MM.1S (cell line): ENCODE results near the gene SPATA12.

ENCODE experiments used
- DNase-seq: peaks from one replicate; pipeline ENCODE4 v3.0.0-alpha.2; 2015
- H2AFZ ChIP-seq: fragments of 300-600 bp; sonication (generic); 2 replicates; pipeline ENCODE4 v1.6.0; 2016; ENCODE audit warnings: antibody characterized with exemption, low read length
- H3F3A ChIP-seq: fragments of 300-600 bp; sonication (generic); 2 replicates; pipeline ENCODE4 v1.6.1; 2016; ENCODE audit warnings: mild to moderate bottlenecking, antibody characterized with exemption, low read length, moderate library complexity, mixed read lengths; ENCODE audit not compliant: insufficient read depth
- H3K27ac ChIP-seq: fragments of 300-600 bp; sonication (generic); 2 replicates; pipeline ENCODE4 v1.5.1; 2016; ENCODE audit warnings: mild to moderate bottlenecking, low read length
- H3K27me3 ChIP-seq: fragments of 300-600 bp; sonication (generic); replicated peaks from 2 replicates; pipeline ENCODE4 v1.6.0; 2016; ENCODE audit warnings: low read length; ENCODE audit not compliant: insufficient read depth
- H3K36me3 ChIP-seq: fragments of 300-600 bp; sonication (generic); replicated peaks from 2 replicates; pipeline ENCODE4 v1.6.1; 2016; ENCODE audit warnings: mild to moderate bottlenecking, low read length, mixed read lengths; ENCODE audit not compliant: insufficient read depth
- H3K4me1 ChIP-seq: fragments of 300-600 bp; sonication (generic); 2 replicates; pipeline ENCODE4 v1.6.1; 2016; ENCODE audit warnings: low read length, mixed read lengths
- H3K4me2 ChIP-seq: fragments of 300-600 bp; sonication (generic); 2 replicates; pipeline ENCODE4 v1.6.0; 2016; ENCODE audit warnings: low read depth, low read length
- H3K4me3 ChIP-seq: fragments of 300-600 bp; sonication (generic); 2 replicates; pipeline ENCODE4 v1.5.1; 2016; ENCODE audit warnings: low read length, mixed read lengths
- H3K79me2 ChIP-seq: fragments of 300-600 bp; sonication (generic); 2 replicates; pipeline ENCODE4 v1.6.1; 2016; ENCODE audit warnings: mixed run types, low read length, mixed read lengths
- H3K9ac ChIP-seq: fragments of 300-600 bp; sonication (generic); 2 replicates; pipeline ENCODE4 v1.6.1; 2016; ENCODE audit warnings: low read length, mixed read lengths
- H3K9me2 ChIP-seq: fragments of 300-600 bp; sonication (generic); replicated peaks from 2 replicates; pipeline ENCODE4 v1.6.1; 2016; ENCODE audit warnings: mild to moderate bottlenecking, low read length, mixed read lengths; ENCODE audit not compliant: insufficient read depth
- H3K9me3 ChIP-seq: fragments of 300-600 bp; sonication (generic); replicated peaks from 2 replicates; pipeline ENCODE4 v1.6.1; 2016; ENCODE audit warnings: mild to moderate bottlenecking, low read length, mixed read lengths; ENCODE audit not compliant: insufficient read depth
- H4K20me1 ChIP-seq: fragments of 300-600 bp; sonication (generic); 2 replicates; pipeline ENCODE4 v1.6.1; 2016; ENCODE audit warnings: mild to moderate bottlenecking, low read length, moderate library complexity, mixed read lengths; ENCODE audit not compliant: insufficient read depth
- CTCF ChIP-seq: fragments of 300-600 bp; sonication (generic); IDR thresholded peaks from 2 replicates; pipeline ENCODE4 v1.5.1; 2016; ENCODE audit warnings: antibody characterized with exemption, low read length, mixed read lengths
- EZH2 ChIP-seq: fragments of 300-600 bp; sonication (generic); optimal IDR thresholded peaks from 2 replicates; pipeline ENCODE3; 2017; ENCODE audit warnings: low read depth, mild to moderate bottlenecking, antibody characterized with exemption, low read length, mixed read lengths
- EZH2phosphoT487 ChIP-seq: fragments of 300-600 bp; sonication (generic); IDR thresholded peaks from 2 replicates; pipeline ENCODE4 v1.6.1; 2018; ENCODE audit warnings: antibody characterized with exemption, low read length

The SPATA12 gene

GRCh38 chr3:57019057-57019456 is 41.4 kb upstream of the SPATA12 start:
- no peaks in the 10 kb centered on the region for H3K4me1 ChIP-seq
- no peak overlapping the region for H3K27ac ChIP-seq
- H4K20me1 ChIP-seq: no peaks in the 10 kb centered on the region
- H3K4me2 ChIP-seq: no peak overlapping the region
- TF ChIP-seq CTCF: no peak
- no peak for TF ChIP-seq EZH2phosphoT487
- TF ChIP-seq EZH2: no peak
- DNase-seq: no peak
- H3K79me2 ChIP-seq: no peaks in the 10 kb centered on the region
- no peak overlapping the region for H3K9ac ChIP-seq
- H2AFZ ChIP-seq: no peak overlapping the region
- no peaks in the 10 kb centered on the region for H3K36me3 ChIP-seq
- no peak overlapping the region for H3K4me3 ChIP-seq
- H3K27me3 ChIP-seq: no peaks in the 10 kb centered on the region
- H3K9me3 ChIP-seq: no peaks in the 10 kb centered on the region
- no peaks in the 10 kb centered on the region for H3F3A ChIP-seq
- H3K9me2 ChIP-seq: no peaks in the 10 kb centered on the region

GRCh38 chr3:57025237-57025636 is 35.2 kb upstream of the SPATA12 start:
- H3K36me3 ChIP-seq: no peaks in the 10 kb centered on the region
- DNase-seq: no peak
- H3K4me1 ChIP-seq: no peaks in the 10 kb centered on the region

DNA sequence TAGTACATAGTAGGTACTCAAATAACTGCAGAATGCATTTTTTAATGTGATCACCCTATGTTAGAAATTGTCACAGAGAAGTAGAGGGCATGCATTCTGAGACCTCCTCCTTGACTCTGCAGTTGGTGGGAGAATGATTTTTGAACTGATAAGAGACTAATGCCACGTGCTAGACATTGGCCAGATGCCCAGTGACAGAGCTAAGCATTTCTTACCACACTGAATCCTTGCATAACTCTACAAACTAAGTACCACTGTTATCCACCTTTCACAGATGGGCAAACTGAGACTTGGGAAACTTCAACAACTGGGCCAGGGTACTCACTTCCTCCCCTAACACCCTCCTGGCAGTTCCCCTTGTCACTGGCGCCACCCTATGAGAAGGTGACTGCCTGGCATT is 33.5 kb upstream of the SPATA12 start:
- Histone ChIP-seq H3K9me3 (no peaks in the 10 kb centered on the region), H2AFZ (no peak overlapping the region), H3K4me1 (no peaks in the 10 kb centered on the region), H3K9me2 (no peaks in the 10 kb centered on the region), H3K9ac (no peak overlapping the region), H3F3A (no peaks in the 10 kb centered on the region), H3K27me3 (no peaks in the 10 kb centered on the region), H3K36me3 (no peaks in the 10 kb centered on the region), H3K79me2 (no peaks in the 10 kb centered on the region), H3K4me3 (no peak overlapping the region), H3K27ac (no peak overlapping the region), H4K20me1 (no peaks in the 10 kb centered on the region), H3K4me2 (no peak overlapping the region)
- no peak for TF ChIP-seq EZH2
- TF ChIP-seq EZH2phosphoT487: no peak
- no peak for TF ChIP-seq CTCF
- no peak for DNase-seq

More at GRCh38 chr3:57025237-57025636, 35.2 kb upstream of the SPATA12 start:
- no peaks in the 10 kb centered on the region for H3F3A ChIP-seq
- H2AFZ ChIP-seq: no peak overlapping the region
- H3K9me2 ChIP-seq: no peaks in the 10 kb centered on the region
- H3K4me2 ChIP-seq: no peak overlapping the region
- no peak overlapping the region for H3K4me3 ChIP-seq
- no peak overlapping the region for H3K27ac ChIP-seq
- no peak overlapping the region for H3K9ac ChIP-seq
- no peaks in the 10 kb centered on the region for H3K9me3 ChIP-seq
- no peak for TF ChIP-seq CTCF
- no peak for TF ChIP-seq EZH2phosphoT487
- no peak for TF ChIP-seq EZH2
- H4K20me1 ChIP-seq: no peaks in the 10 kb centered on the region
- no peaks in the 10 kb centered on the region for H3K79me2 ChIP-seq
- H3K27me3 ChIP-seq: no peaks in the 10 kb centered on the region
